ENCODE data around the gene SYNGR1. TPM values are rescaled to one million over a fixed set of nuclear protein-coding genes. Genes with fewer than 3 reads are reported as not detected.

Gene SYNGR1
- total RNA-seq, 1 donor from 2014 or later = 49.5 TPM

- Mint-ChIP-seq H3K27ac (ENCODE audit: unreplicated experiment) (no peak overlapping the region), H3K9me3 (ENCODE audit: unreplicated experiment) (peaks cover 2% of the 10 kb centered on the region)
These were observed 37.4 kb upstream of the SYNGR1 start for GRCh38 chr22:39312410-39312809.

GRCh38 chr22:39313258-39314001, 36.4 kb upstream of the SYNGR1 start:
- Mint-ChIP-seq H3K36me3 (ENCODE audit: unreplicated experiment) (no peaks in the 10 kb centered on the region), H3K4me3 (ENCODE audit: unreplicated experiment) (peak overlapping the region; percentile 25), H3K9me3 (ENCODE audit: unreplicated experiment) (peaks cover 6% of the 10 kb centered on the region), H3K27me3 (ENCODE audit: unreplicated experiment) (no peaks in the 10 kb centered on the region), H3K27ac (ENCODE audit: unreplicated experiment) (peak overlapping the region; percentile 59), H3K4me1 (ENCODE audit: low read depth, unreplicated experiment) (peaks cover 20% of the 10 kb centered on the region)
- TF ChIP-seq CTCF (IDR thresholded peaks at IDR 0.05; ENCODE audit: partially characterized antibody, unreplicated experiment) = no peak
- DNase-seq = no peak

More at GRCh38 chr22:39312410-39312809, 37.4 kb upstream of the SYNGR1 start:
- no peak for TF ChIP-seq CTCF (IDR thresholded peaks at IDR 0.05; ENCODE audit: partially characterized antibody, unreplicated experiment)
- no peaks in the 10 kb centered on the region for H3K27me3 Mint-ChIP-seq (ENCODE audit: unreplicated experiment)
- peaks cover 12% of the 10 kb centered on the region for H3K4me1 Mint-ChIP-seq (ENCODE audit: low read depth, unreplicated experiment)
- no peak for DNase-seq
- H3K36me3 Mint-ChIP-seq (ENCODE audit: unreplicated experiment) = no peaks in the 10 kb centered on the region
- H3K4me3 Mint-ChIP-seq (ENCODE audit: unreplicated experiment) = no peak overlapping the region

- TF ChIP-seq CTCF (IDR thresholded peaks at IDR 0.05; ENCODE audit: partially characterized antibody, unreplicated experiment) = peak; percentile 20
- Mint-ChIP-seq H3K27ac (ENCODE audit: unreplicated experiment) (no peak overlapping the region), H3K4me1 (ENCODE audit: low read depth, unreplicated experiment) (peaks cover 20% of the 10 kb centered on the region), H3K27me3 (ENCODE audit: unreplicated experiment) (no peaks in the 10 kb centered on the region), H3K9me3 (ENCODE audit: unreplicated experiment) (peaks cover 14% of the 10 kb centered on the region), H3K4me3 (ENCODE audit: unreplicated experiment) (no peak overlapping the region), H3K36me3 (ENCODE audit: unreplicated experiment) (no peaks in the 10 kb centered on the region)
- no peak for DNase-seq
These were observed 35.4 kb upstream of the SYNGR1 start for GRCh38 chr22:39314251-39314971.

- no peak for TF ChIP-seq CTCF (IDR thresholded peaks at IDR 0.05; ENCODE audit: partially characterized antibody, unreplicated experiment)
- Mint-ChIP-seq H3K36me3 (ENCODE audit: unreplicated experiment) (no peaks in the 10 kb centered on the region), H3K27me3 (ENCODE audit: unreplicated experiment) (peaks cover 6% of the 10 kb centered on the region), H3K4me1 (ENCODE audit: low read depth, unreplicated experiment) (peaks cover 20% of the 10 kb centered on the region), H3K9me3 (ENCODE audit: unreplicated experiment) (peaks cover 18% of the 10 kb centered on the region), H3K27ac (ENCODE audit: unreplicated experiment) (no peak overlapping the region), H3K4me3 (ENCODE audit: unreplicated experiment) (peak overlapping the region; percentile 15)
- DNase-seq = no peak
These were observed 34.4 kb upstream of the SYNGR1 start for GRCh38 chr22:39315389-39315788.
